HG02943 (cell line): Measurements from ENCODE around the gene CNR1.

Experiments
- ATAC-seq: cut with Tn5 transposase; IDR thresholded peaks from one replicate; pipeline ENCODE4 v1.9.1; 2021; ENCODE audit warnings: mild to moderate bottlenecking, low read depth, moderate library complexity; ENCODE audit not compliant: unreplicated experiment

CNR1 gene

GRCh38 chr6:88144637-88145297 lies 21.4 kb downstream of the CNR1 start:
- ATAC-seq: no peak

- ATAC-seq: no peak
Observed at GRCh38 chr6:88143421-88144157, 22.6 kb downstream of the CNR1 start.

- ATAC-seq: no peak
Observed at GRCh38 chr6:88142297-88142668, 23.9 kb downstream of the CNR1 start.

- peak; percentile 98 for ATAC-seq
Observed at GRCh38 chr6:88141561-88142296, 24.4 kb downstream of the CNR1 start.

GRCh38 chr6:88137915-88138314 lies 28.2 kb downstream of the CNR1 start:
- ATAC-seq: no peak

- peak; percentile 80 for ATAC-seq
Observed at GRCh38 chr6:88135578-88136114, 30.5 kb downstream of the CNR1 start.

GRCh38 chr6:88134575-88134974 lies 31.6 kb downstream of the CNR1 start:
- no peak for ATAC-seq

GRCh38 chr6:88133718-88134117 lies 32.4 kb downstream of the CNR1 start:
- ATAC-seq: no peak

- no peak for ATAC-seq
Observed at GRCh38 chr6:88124925-88125557, 41.1 kb downstream of the CNR1 start.

GRCh38 chr6:88120635-88121034 lies 45.5 kb downstream of the CNR1 start:
- ATAC-seq: no peak

GRCh38 chr6:88119769-88120168 lies 46.4 kb downstream of the CNR1 start:
- no peak for ATAC-seq

- ATAC-seq: no peak
Observed at GRCh38 chr6:88116276-88116675, 49.9 kb downstream of the CNR1 start.

GRCh38 chr6:88115307-88115706 lies 50.8 kb downstream of the CNR1 start:
- ATAC-seq: no peak

- ATAC-seq: no peak
Observed at GRCh38 chr6:88114838-88115237, 51.3 kb downstream of the CNR1 start.

- ATAC-seq: no peak
Observed at GRCh38 chr6:88111991-88112390, 54.2 kb downstream of the CNR1 start.

- ATAC-seq: no peak
Observed at GRCh38 chr6:88107241-88107640, 58.9 kb downstream of the CNR1 start.

- no peak for ATAC-seq
Observed at GRCh38 chr6:88105741-88106340, 60.3 kb downstream of the CNR1 start.
